ENCODE results near the gene ADGRL1. TPM values are rescaled to one million over a fixed set of nuclear protein-coding genes. Genes with fewer than 3 reads are reported as not detected.

Gene ADGRL1
- total RNA-seq, 1 donor from 2014 or later, result 3.3 TPM

GRCh38 chr19:14168993-14169392 is 37.0 kb downstream of the ADGRL1 start:
- no peak overlapping the region for H3K4me3 ChIP-seq (ENCODE audit: low read depth, low read length)
- no peak for DNase-seq (ENCODE audit: low read depth)
- no peak for TF ChIP-seq CTCF (conservative IDR thresholded peaks at IDR 0.05; ENCODE audit: low read depth, low read length)

DNA sequence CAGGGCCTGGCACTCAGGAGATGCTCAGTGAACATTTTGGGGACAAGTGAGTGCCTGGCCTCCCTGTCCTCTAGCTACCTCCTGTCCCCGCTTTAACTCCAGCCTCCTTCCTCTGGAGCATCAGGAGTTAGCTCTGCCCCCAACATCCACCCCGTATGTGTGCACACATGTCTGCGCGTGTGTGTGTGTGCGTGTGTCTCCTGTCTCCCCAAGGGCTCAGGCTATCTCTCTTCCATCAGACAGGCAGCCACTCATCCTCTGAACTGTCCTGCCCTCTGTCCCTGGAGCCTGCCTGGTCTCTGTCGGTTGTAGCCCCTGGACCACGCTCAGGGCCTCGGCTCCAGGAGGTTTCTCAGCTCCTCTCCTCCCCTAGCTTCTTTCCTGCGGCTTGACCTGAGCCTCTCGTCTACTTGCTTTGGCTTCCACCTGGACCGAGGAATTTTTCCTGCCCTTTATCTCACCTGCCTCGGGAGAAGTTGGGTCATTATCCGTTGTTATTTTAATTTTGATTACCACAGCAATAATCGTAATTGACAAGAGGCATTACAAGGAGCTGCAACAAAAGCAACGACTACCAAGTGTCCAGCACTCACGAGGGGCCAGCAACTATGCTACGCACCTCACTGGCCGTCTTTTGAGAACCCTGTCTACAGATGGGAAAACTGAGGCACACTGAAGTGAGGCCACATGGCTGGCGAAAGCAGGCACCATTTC is 37.6 kb downstream of the ADGRL1 start:
- no peak overlapping the region for H3K4me3 ChIP-seq (ENCODE audit: low read depth, low read length)
- TF ChIP-seq CTCF (conservative IDR thresholded peaks at IDR 0.05; ENCODE audit: low read depth, low read length), result no peak
- DNase-seq (ENCODE audit: low read depth), result no peak

DNA sequence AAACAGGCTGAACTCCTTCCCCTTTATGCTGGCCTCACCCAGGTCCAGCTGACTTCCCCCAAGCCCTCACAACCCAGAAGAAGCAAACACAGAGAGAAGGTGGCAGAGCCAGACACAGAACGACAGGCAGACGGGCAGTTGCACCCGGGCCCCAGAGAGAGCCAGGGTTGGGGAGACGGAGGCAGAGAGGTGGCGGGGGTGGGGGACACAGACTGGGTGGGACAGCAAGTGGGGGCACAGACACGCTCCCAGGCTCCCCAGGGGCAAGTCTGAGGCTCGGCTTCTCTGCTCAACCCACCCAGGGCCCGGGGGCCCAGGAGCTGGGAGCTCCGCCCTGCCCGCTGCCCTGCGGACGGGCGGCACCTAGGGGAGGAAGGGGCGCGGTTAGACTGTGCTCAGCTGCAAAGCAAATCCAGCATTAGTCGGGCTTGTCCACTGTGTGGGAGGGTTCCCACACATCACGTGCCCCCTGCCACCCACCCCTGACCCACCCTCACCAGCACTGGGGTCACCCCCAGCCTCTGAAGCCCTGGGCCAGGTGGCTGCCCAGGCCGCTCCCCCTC is 38.3 kb downstream of the ADGRL1 start:
- no peak for DNase-seq (ENCODE audit: low read depth)
- H3K4me3 ChIP-seq (ENCODE audit: low read depth, low read length), result no peak overlapping the region
- TF ChIP-seq CTCF (conservative IDR thresholded peaks at IDR 0.05; ENCODE audit: low read depth, low read length), result no peak

DNA sequence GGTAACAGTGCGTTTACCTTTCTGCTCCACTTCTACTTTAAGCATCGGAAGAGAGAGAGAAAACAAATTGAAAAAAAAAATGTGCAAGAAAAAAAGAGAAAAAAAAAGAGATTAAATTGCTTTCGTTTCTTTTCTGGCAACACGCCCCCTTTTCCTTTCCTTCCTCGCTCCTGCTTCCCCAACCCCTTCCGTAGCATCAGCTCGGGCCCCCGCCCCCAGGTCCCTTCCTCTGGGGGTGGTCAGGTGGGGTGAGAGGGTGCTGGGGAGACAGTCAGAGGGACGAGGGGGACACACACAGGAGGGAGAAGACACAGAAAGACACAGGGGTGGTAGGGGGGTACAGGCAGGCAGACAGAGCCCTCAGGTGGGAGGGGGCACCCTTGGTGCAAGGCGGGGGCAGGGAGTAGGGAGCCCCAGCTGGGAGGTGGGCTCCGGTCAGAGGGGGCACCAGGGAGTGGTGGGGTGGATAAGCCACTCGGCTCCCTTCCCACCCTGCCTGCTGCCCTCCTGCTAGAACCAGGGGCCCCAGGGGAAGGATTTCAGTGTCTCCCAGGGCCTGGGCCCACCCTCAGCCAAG is 38.9 kb downstream of the ADGRL1 start:
- no peak overlapping the region for H3K4me3 ChIP-seq (ENCODE audit: low read depth, low read length)
- no peak for TF ChIP-seq CTCF (conservative IDR thresholded peaks at IDR 0.05; ENCODE audit: low read depth, low read length)
- no peak for DNase-seq (ENCODE audit: low read depth)

- no peak overlapping the region for H3K4me3 ChIP-seq (ENCODE audit: low read depth, low read length)
- TF ChIP-seq CTCF (conservative IDR thresholded peaks at IDR 0.05; ENCODE audit: low read depth, low read length), result no peak
- DNase-seq (ENCODE audit: low read depth), result no peak
Measured at GRCh38 chr19:14165990-14166830, 39.8 kb downstream of the ADGRL1 start.

- H3K4me3 ChIP-seq (ENCODE audit: low read depth, low read length), result no peak overlapping the region
- DNase-seq (ENCODE audit: low read depth), result no peak
- TF ChIP-seq CTCF (conservative IDR thresholded peaks at IDR 0.05; ENCODE audit: low read depth, low read length), result no peak
Measured at GRCh38 chr19:14164724-14165493, 41.1 kb downstream of the ADGRL1 start.
